Measurements from ENCODE around the gene DIRAS1. TPM values are rescaled to one million over a fixed set of nuclear protein-coding genes. Genes with fewer than 3 reads are reported as not detected.

DIRAS1 gene
- total and polyA plus RNA-seq, 2 experiments from 2014 or later: 3.0 to 3.3 TPM

DNA sequence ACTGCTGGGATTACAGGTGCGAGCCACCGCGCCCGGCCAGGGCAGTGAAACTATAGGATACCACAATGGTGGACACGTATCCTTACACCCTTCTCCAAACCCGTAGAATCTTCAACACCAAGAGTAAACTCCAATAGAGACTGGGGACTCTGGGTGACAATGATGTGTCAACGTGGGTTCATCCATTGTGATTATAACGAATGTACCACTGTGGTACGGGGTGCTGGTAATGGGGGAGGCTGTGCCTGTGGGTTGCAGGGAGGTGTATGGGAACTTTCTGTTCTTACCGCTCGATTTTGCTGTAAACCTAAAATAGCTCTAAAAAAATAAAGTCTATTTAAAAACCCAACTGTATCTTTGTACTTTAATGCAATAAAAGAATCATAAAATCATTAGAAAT, 30.3 kb downstream of the DIRAS1 start:
- no peak for DNase-seq (ENCODE audit: low read depth in 1 of 2, low spot score in 1 of 2)
- TF ChIP-seq, protein P1, sequence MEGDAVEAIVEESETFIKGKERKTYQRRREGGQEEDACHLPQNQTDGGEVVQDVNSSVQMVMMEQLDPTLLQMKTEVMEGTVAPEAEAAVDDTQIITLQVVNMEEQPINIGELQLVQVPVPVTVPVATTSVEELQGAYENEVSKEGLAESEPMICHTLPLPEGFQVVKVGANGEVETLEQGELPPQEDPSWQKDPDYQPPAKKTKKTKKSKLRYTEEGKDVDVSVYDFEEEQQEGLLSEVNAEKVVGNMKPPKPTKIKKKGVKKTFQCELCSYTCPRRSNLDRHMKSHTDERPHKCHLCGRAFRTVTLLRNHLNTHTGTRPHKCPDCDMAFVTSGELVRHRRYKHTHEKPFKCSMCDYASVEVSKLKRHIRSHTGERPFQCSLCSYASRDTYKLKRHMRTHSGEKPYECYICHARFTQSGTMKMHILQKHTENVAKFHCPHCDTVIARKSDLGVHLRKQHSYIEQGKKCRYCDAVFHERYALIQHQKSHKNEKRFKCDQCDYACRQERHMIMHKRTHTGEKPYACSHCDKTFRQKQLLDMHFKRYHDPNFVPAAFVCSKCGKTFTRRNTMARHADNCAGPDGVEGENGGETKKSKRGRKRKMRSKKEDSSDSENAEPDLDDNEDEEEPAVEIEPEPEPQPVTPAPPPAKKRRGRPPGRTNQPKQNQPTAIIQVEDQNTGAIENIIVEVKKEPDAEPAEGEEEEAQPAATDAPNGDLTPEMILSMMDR (IDR thresholded peaks at IDR 0.05; ENCODE audit: low read depth, low read length): no peak
- no peaks in the 10 kb centered on the region for H3K9me3 ChIP-seq (ENCODE audit: low read depth)
- H3K36me3 ChIP-seq: no peaks in the 10 kb centered on the region
- peaks cover 14% of the 10 kb centered on the region for H3K4me1 ChIP-seq (ENCODE audit: low read depth)
- H3K27ac ChIP-seq: no peak overlapping the region
- H3K4me3 ChIP-seq: no peak overlapping the region
- H3K27me3 ChIP-seq: no peaks in the 10 kb centered on the region

DNA sequence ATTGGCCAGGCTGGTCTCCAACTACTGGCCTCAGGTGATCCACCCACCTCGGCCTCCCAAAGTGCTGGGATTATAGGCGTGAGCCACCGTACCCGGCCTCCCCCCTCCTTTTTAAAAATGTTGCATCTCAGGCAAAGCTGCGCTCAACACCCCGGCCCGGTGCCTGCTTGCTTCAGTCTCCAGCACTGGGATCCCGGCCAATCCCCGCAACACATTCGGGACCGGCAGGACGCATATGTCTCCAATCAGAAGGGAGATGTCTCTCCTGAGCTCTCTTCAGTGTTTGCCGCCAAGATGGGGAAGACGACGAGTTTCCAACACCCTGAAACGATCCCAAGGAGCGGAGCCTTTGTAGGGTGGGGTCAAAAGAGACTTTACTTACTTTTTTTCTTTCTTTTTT, 34.8 kb downstream of the DIRAS1 start:
- no peaks in the 10 kb centered on the region for H3K27me3 ChIP-seq
- H3K4me1 ChIP-seq (ENCODE audit: low read depth): no peaks in the 10 kb centered on the region
- no peaks in the 10 kb centered on the region for H3K36me3 ChIP-seq
- no peaks in the 10 kb centered on the region for H3K9me3 ChIP-seq (ENCODE audit: low read depth)
- no peak overlapping the region for H3K4me3 ChIP-seq
- DNase-seq (ENCODE audit: low read depth in 1 of 2, low spot score in 1 of 2): no peak
- H3K27ac ChIP-seq: no peak overlapping the region
- TF ChIP-seq, protein P1 (IDR thresholded peaks at IDR 0.05; ENCODE audit: low read depth, low read length): no peak

DNA sequence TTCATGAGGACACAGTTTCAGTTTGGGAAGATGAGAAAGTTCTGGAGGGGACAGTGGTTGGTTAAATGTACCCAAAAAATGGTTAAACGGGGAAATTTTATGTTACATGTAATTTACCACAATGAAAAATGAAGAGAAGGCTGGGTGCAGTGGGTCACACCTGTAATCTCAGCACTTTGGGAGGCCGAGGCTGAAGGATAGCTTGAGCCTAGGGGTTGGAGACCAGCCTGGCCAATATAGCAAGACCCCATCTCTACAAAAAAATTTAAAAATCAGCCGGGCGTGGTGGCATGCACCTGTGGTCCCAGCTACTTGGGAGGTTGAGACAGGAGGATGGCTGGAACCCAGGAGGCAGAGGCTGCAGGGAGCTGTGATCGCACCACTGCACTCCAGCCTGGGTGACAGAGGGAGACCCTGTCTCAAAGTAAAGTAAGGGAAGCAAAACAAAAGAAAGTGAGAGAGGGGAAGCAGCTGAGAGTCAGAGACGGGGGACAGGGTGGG, 35.9 kb downstream of the DIRAS1 start:
- Histone ChIP-seq H3K36me3 (no peaks in the 10 kb centered on the region), H3K4me1 (ENCODE audit: low read depth) (no peaks in the 10 kb centered on the region), H3K27me3 (no peaks in the 10 kb centered on the region), H3K4me3 (no peak overlapping the region), H3K9me3 (ENCODE audit: low read depth) (no peaks in the 10 kb centered on the region), H3K27ac (no peak overlapping the region)
- TF ChIP-seq, protein P1 (IDR thresholded peaks at IDR 0.05; ENCODE audit: low read depth, low read length): no peak
- DNase-seq (ENCODE audit: low read depth in 1 of 2, low spot score in 1 of 2): no peak

DNA sequence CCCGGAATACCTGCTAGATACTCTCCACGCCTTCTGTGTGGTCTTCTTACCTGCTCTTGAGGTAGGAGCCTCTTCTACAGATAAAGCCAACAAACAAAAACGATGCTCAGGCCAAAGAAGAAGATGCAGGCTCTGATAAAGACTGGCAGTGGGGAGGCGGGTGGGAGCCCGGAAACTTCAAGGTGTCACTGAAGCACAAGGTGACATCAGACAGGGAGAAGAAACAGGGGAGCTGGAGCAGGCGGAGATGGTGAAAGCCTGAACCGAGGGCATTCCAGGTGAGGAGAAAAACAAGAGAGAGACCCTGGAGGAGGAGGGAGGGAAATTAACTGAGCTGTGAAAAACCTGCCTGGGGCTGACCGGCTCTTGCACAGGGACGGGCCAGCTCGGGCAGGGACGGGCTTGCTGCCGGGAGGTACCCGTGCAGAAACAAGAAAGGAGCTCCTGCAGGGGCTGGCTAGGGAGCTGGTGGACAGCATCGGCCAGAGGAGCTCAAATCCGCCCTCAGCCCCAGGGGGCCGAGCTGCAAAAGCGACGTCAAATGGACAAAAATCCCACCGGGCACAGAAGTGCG, 37.7 kb downstream of the DIRAS1 start:
- Histone ChIP-seq H3K4me1 (ENCODE audit: low read depth) (no peaks in the 10 kb centered on the region), H3K36me3 (no peaks in the 10 kb centered on the region), H3K9me3 (ENCODE audit: low read depth) (no peaks in the 10 kb centered on the region), H3K27ac (no peak overlapping the region), H3K4me3 (no peak overlapping the region), H3K27me3 (no peaks in the 10 kb centered on the region)
- TF ChIP-seq, protein P1 (IDR thresholded peaks at IDR 0.05; ENCODE audit: low read depth, low read length): no peak
- DNase-seq (ENCODE audit: low read depth in 1 of 2, low spot score in 1 of 2): no peak

DNA sequence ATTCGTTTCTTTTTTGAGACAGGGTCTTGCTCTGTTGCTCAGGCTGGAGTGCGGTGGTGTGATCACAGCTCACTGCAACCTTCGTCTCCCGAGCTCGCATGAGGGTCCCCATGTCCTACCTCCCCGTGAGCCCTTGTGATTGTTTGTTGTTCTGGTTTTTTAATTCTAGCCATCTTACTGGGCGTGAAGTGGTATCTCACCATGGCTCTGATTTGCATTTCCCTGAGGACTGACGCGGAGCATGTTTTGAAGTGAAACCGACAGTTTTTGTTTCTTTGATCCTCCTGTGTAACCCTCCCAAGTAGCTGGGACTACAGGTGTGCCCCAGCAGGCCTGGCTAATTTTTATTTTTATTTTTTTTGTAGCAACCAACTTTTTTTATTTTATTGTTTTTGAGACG, 40.4 kb downstream of the DIRAS1 start:
- Histone ChIP-seq H3K4me3 (no peak overlapping the region), H3K9me3 (ENCODE audit: low read depth) (no peaks in the 10 kb centered on the region), H3K27ac (no peak overlapping the region), H3K36me3 (no peaks in the 10 kb centered on the region), H3K4me1 (ENCODE audit: low read depth) (no peaks in the 10 kb centered on the region), H3K27me3 (no peaks in the 10 kb centered on the region)
- DNase-seq (ENCODE audit: low read depth in 1 of 2, low spot score in 1 of 2): no peak
- TF ChIP-seq, protein P1 (IDR thresholded peaks at IDR 0.05; ENCODE audit: low read depth, low read length): no peak

All from cardiac muscle cell (in vitro differentiated cells and primary cell).